ENCODE results near the gene MFF. TPM values are rescaled to one million over a fixed set of nuclear protein-coding genes. Genes with fewer than 3 reads are reported as not detected.
A peak's percentile ranks its signal among the peaks of the same experiment; 100 is the strongest.

MFF gene
- total and polyA plus RNA-seq, 2 of the 4 experiments (the other 2 are of a cell fraction): 70.1 to 86.4 TPM

- H3K4me3 ChIP-seq (ENCODE audit: insufficient read depth, low read depth, low read length): peak overlapping the region; percentile 86
- peak; percentile 66 for ATAC-seq (ENCODE audit: low read depth)
- WGBS, 2 experiments (ENCODE audit: extremely low coverage in 2 of 2, insufficient read length in 1 of 2): no CpG with 5 or more reads among the region's 13 CpGs
- no peak overlapping the region for H2BK20ac ChIP-seq (ENCODE audit: low read depth, low read length)
- H4K91ac ChIP-seq (ENCODE audit: insufficient read depth, low read depth, low read length): peak overlapping the region; percentile 52
- dilution Hi-C loops (cut with HindIII; ENCODE audit: low sequenced_read_pairs, unreplicated experiment) (no loop called here), in situ Hi-C loops (cut with MboI; ENCODE audit: low sequenced_read_pairs) (no loop called here), intact Hi-C loops (cut with micrococcal nuclease) (loop anchor here (1.0 to 10.0 kb wide), 3 partner anchors 146 to 201 kb away; partner anchors contain the start of gene AGFG1)
- H2AK9ac ChIP-seq (replicated peaks; ENCODE audit: low read depth, low read length, poor library complexity): peak overlapping the region; percentile 74
- ChIA-PET POLR2A (ENCODE audit: unreplicated experiment) (interaction anchor here (0.6 kb wide), 1 partner anchor 10 kb away, joined by 3 read pairs; no protein-coding TSS in a partner anchor), CTCF (interaction anchor here (0.6 to 0.9 kb wide), 3 partner anchors 21 to 122 kb away, joined by 3 to 5 read pairs (median 4); no protein-coding TSS in a partner anchor)
- peak overlapping the region; percentile 5 for H4K5ac ChIP-seq (ENCODE audit: low read depth, low read length)
- peaks cover 3% of the 10 kb centered on the region; the same call in 1 of the 2 replicates for H3K36me3 ChIP-seq (ENCODE audit: control insufficient read depth, insufficient read depth, low read length)
- no peaks in the 10 kb centered on the region for H3K27me3 ChIP-seq (ENCODE audit: control insufficient read depth, insufficient read depth, low read length)
- H3K56ac ChIP-seq (ENCODE audit: extremely low read depth, insufficient read depth, low read length): peak overlapping the region; percentile 63; the same call in 1 of the 2 replicates
- peak overlapping the region; percentile 92 for H2AFZ ChIP-seq (replicated peaks; ENCODE audit: low read length, poor library complexity)
- H2BK15ac ChIP-seq (ENCODE audit: low read depth, low read length): no peak overlapping the region
- DNase-seq: peak; percentile 55
- H3K4me1 ChIP-seq (ENCODE audit: control insufficient read depth, insufficient read depth, low read length): 0 out of 2 replicates have a peak, but pooled peaks cover 2% of the 10 kb centered on the region
- H4K20me1 ChIP-seq (ENCODE audit: insufficient read depth, low read length): no peaks in the 10 kb centered on the region
- peak overlapping the region; percentile 70 for H3K23ac ChIP-seq (ENCODE audit: low read depth, low read length)
- H2AK5ac ChIP-seq (ENCODE audit: low read depth, low read length): 0 out of 2 replicates have a peak overlapping the region, but pooled peaks have one; percentile 21
- H3K14ac ChIP-seq (replicated peaks; ENCODE audit: low read depth, low read length): peak overlapping the region; percentile 86
- no peaks in the 10 kb centered on the region for H3K9me3 ChIP-seq (ENCODE audit: control insufficient read depth, insufficient read depth, low read length)
- H3K9ac ChIP-seq (ENCODE audit: low read depth, low read length): peak overlapping the region; percentile 69
- no peak for TF ChIP-seq SMC3 (IDR thresholded peaks at IDR 0.05; ENCODE audit: low read depth, low read length)
- no peak for TF ChIP-seq CEBPB (IDR thresholded peaks at IDR 0.05; ENCODE audit: low read depth, low read length)
- TF ChIP-seq FOS (IDR thresholded peaks at IDR 0.05; ENCODE audit: low read depth, low read length): no peak
- no peak for TF ChIP-seq USF2 (IDR thresholded peaks at IDR 0.05; ENCODE audit: low read depth, low read length)
- no peak for TF ChIP-seq NFE2L2 (IDR thresholded peaks at IDR 0.05; ENCODE audit: low read depth, low read length)
- no peak for TF ChIP-seq POLR2A (IDR thresholded peaks at IDR 0.05; ENCODE audit: low read depth, low read length)
- TF ChIP-seq RFX5 (IDR thresholded peaks at IDR 0.05; ENCODE audit: low read depth, low read length): no peak
- no peak for TF ChIP-seq ELK1 (IDR thresholded peaks at IDR 0.05; ENCODE audit: borderline replicate concordance, low read depth, low read length)
- no peak for TF ChIP-seq MXI1 (IDR thresholded peaks at IDR 0.05; ENCODE audit: borderline replicate concordance, low read depth, low read length)
- no peak for TF ChIP-seq RAD21 (IDR thresholded peaks at IDR 0.05; ENCODE audit: low read length)
- no peak for TF ChIP-seq MAFK (IDR thresholded peaks at IDR 0.05; ENCODE audit: low read depth, low read length)
- no peak for TF ChIP-seq BHLHE40 (IDR thresholded peaks at IDR 0.05; ENCODE audit: low read depth, low read length)
- H3K27ac ChIP-seq (ENCODE audit: insufficient read depth, low read length): peak overlapping the region; percentile 76
- H3K9me1 ChIP-seq (ENCODE audit: insufficient read depth, low read length): no peaks in the 10 kb centered on the region
- peak overlapping the region; percentile 83 for H3K4ac ChIP-seq (ENCODE audit: low read depth, low read length)
- peak overlapping the region; percentile 26 for H2BK120ac ChIP-seq (ENCODE audit: low read depth, low read length)
- peak overlapping the region; percentile 90 for H3K4me2 ChIP-seq (ENCODE audit: low read depth, low read length)
- peak overlapping the region; percentile 5; the same call in 1 of the 2 replicates for H3K18ac ChIP-seq (ENCODE audit: low read depth, low read length)
- peaks cover 15 to 25% of the 10 kb centered on the region in 2 experiments for H3K79me1 ChIP-seq (ENCODE audit: low read depth in 1 of 2, low read length in 2 of 2)
- TSS peak; percentile 32 for BruUV-seq (replicated peaks)
- H2BK5ac ChIP-seq (ENCODE audit: low read depth, low read length, poor library complexity, severe bottlenecking): peak overlapping the region; percentile 71
- peak overlapping the region; percentile 71 to 79 for H4K8ac ChIP-seq (ENCODE audit: low read depth in 2 of 2, low read length in 2 of 2)
These were observed 766 bp downstream of the MFF start for GRCh38 chr2:227325839-227326195.
